ENCODE results near the gene GIPC3.

DNA sequence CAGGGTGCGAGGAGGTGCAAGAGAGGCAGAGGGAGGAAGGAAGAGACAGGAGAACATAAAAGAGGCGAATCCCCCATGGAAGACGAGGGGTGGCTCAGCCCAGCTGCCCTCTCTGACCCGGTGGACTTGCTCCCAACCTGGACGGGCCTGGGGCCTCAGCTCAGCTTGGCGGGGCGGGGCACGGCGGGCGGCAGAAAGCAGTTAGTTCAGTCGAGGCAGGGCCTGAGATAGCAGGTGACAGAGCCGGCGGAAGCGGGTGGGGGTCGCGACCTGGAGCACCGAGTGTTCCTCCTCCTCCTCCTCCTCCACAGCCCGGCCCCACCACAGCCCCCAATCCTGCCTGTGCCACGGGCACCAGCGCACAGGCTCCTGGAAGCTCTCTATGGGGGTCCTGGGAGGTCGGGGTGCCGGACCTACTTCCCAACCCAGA lies 48.3 kb downstream of the GIPC3 start:
- TF ChIP-seq SIN3A (IDR thresholded peaks at IDR 0.05; ENCODE audit: borderline replicate concordance, insufficient read depth, low read length) (no peak), POLR2AphosphoS5 (IDR thresholded peaks at IDR 0.05; ENCODE audit: low read depth, low read length) (no peak), TAF1 (IDR thresholded peaks at IDR 0.05; ENCODE audit: borderline replicate concordance, insufficient read depth, low read length) (no peak)
- TF ChIP-seq, protein P1, sequence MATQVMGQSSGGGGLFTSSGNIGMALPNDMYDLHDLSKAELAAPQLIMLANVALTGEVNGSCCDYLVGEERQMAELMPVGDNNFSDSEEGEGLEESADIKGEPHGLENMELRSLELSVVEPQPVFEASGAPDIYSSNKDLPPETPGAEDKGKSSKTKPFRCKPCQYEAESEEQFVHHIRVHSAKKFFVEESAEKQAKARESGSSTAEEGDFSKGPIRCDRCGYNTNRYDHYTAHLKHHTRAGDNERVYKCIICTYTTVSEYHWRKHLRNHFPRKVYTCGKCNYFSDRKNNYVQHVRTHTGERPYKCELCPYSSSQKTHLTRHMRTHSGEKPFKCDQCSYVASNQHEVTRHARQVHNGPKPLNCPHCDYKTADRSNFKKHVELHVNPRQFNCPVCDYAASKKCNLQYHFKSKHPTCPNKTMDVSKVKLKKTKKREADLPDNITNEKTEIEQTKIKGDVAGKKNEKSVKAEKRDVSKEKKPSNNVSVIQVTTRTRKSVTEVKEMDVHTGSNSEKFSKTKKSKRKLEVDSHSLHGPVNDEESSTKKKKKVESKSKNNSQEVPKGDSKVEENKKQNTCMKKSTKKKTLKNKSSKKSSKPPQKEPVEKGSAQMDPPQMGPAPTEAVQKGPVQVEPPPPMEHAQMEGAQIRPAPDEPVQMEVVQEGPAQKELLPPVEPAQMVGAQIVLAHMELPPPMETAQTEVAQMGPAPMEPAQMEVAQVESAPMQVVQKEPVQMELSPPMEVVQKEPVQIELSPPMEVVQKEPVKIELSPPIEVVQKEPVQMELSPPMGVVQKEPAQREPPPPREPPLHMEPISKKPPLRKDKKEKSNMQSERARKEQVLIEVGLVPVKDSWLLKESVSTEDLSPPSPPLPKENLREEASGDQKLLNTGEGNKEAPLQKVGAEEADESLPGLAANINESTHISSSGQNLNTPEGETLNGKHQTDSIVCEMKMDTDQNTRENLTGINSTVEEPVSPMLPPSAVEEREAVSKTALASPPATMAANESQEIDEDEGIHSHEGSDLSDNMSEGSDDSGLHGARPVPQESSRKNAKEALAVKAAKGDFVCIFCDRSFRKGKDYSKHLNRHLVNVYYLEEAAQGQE (IDR thresholded peaks at IDR 0.05; ENCODE audit: insufficient read depth in 1 of 2, low read depth in 2 of 2, low read length in 2 of 2), result no peak

Data from PFSK-1 (cell line).